ENCODE measurements around the gene TTC28. TPM values are rescaled to one million over a fixed set of nuclear protein-coding genes. Genes with fewer than 3 reads are reported as not detected.
"Not testable (repeated sequence)": the region's sequence is repeated elsewhere in the genome, so short reads cannot be mapped to it uniquely, and the experiment has no call there.

TTC28 gene
- total RNA-seq, 1 experiment from 2014 or later = 14.8 TPM

GRCh38 chr22:28647216-28647615 lies 32.4 kb downstream of the TTC28 start:
- Histone ChIP-seq H3K36me3 (replicated peaks; ENCODE audit: control insufficient read depth, insufficient read depth, low read length) (no peaks in the 10 kb centered on the region), H3K27me3 (ENCODE audit: control insufficient read depth, insufficient read depth, low read length) (no peaks in the 10 kb centered on the region), H3K4me3 (ENCODE audit: insufficient read depth, low read depth, low read length) (no peak overlapping the region)
- no peak for DNase-seq

- no peaks in the 10 kb centered on the region for H3K27me3 ChIP-seq (ENCODE audit: control insufficient read depth, insufficient read depth, low read length)
- no peak overlapping the region for H3K4me3 ChIP-seq (ENCODE audit: insufficient read depth, low read depth, low read length)
- H3K36me3 ChIP-seq (replicated peaks; ENCODE audit: control insufficient read depth, insufficient read depth, low read length) = no peaks in the 10 kb centered on the region
- DNase-seq = no peak
These were observed 40.3 kb downstream of the TTC28 start for GRCh38 chr22:28639321-28639720.

GRCh38 chr22:28637225-28637624 lies 42.4 kb downstream of the TTC28 start:
- H3K4me3 ChIP-seq (ENCODE audit: insufficient read depth, low read depth, low read length) = no peak overlapping the region
- H3K36me3 ChIP-seq (replicated peaks; ENCODE audit: control insufficient read depth, insufficient read depth, low read length) = no peaks in the 10 kb centered on the region
- no peaks in the 10 kb centered on the region for H3K27me3 ChIP-seq (ENCODE audit: control insufficient read depth, insufficient read depth, low read length)
- DNase-seq = no peak

- no peaks in the 10 kb centered on the region for H3K36me3 ChIP-seq (replicated peaks; ENCODE audit: control insufficient read depth, insufficient read depth, low read length)
- H3K4me3 ChIP-seq (ENCODE audit: insufficient read depth, low read depth, low read length) = no peak overlapping the region
- DNase-seq = no peak
- H3K27me3 ChIP-seq (ENCODE audit: control insufficient read depth, insufficient read depth, low read length) = no peaks in the 10 kb centered on the region
These were observed 49.5 kb downstream of the TTC28 start for GRCh38 chr22:28630177-28630574.

GRCh38 chr22:28629420-28630176 lies 50.0 kb downstream of the TTC28 start:
- DNase-seq = peak; percentile 33
- no peaks in the 10 kb centered on the region for H3K36me3 ChIP-seq (replicated peaks; ENCODE audit: control insufficient read depth, insufficient read depth, low read length)
- no peaks in the 10 kb centered on the region for H3K27me3 ChIP-seq (ENCODE audit: control insufficient read depth, insufficient read depth, low read length)
- H3K4me3 ChIP-seq (ENCODE audit: insufficient read depth, low read depth, low read length) = no peak overlapping the region

GRCh38 chr22:28628766-28629165 lies 50.9 kb downstream of the TTC28 start:
- DNase-seq = no peak

GRCh38 chr22:28627791-28628190 lies 51.8 kb downstream of the TTC28 start:
- no peak for DNase-seq
- H3K4me3 ChIP-seq (ENCODE audit: insufficient read depth, low read depth, low read length) = no peak overlapping the region
- no peaks in the 10 kb centered on the region for H3K27me3 ChIP-seq (ENCODE audit: control insufficient read depth, insufficient read depth, low read length)
- no peaks in the 10 kb centered on the region for H3K36me3 ChIP-seq (replicated peaks; ENCODE audit: control insufficient read depth, insufficient read depth, low read length)

More at GRCh38 chr22:28628766-28629165, 50.9 kb downstream of the TTC28 start:
- Histone ChIP-seq H3K36me3 (replicated peaks; ENCODE audit: control insufficient read depth, insufficient read depth, low read length) (no peaks in the 10 kb centered on the region), H3K27me3 (ENCODE audit: control insufficient read depth, insufficient read depth, low read length) (no peaks in the 10 kb centered on the region), H3K4me3 (ENCODE audit: insufficient read depth, low read depth, low read length) (no peak overlapping the region)

GRCh38 chr22:28620244-28620922 lies 59.3 kb downstream of the TTC28 start:
- Histone ChIP-seq H3K27me3 (ENCODE audit: control insufficient read depth, insufficient read depth, low read length) (no peaks in the 10 kb centered on the region), H3K36me3 (replicated peaks; ENCODE audit: control insufficient read depth, insufficient read depth, low read length) (no peaks in the 10 kb centered on the region), H3K4me3 (ENCODE audit: insufficient read depth, low read depth, low read length) (no peak overlapping the region)
- no peak for DNase-seq

- Histone ChIP-seq H3K36me3 (replicated peaks; ENCODE audit: control insufficient read depth, insufficient read depth, low read length) (no peaks in the 10 kb centered on the region), H3K27me3 (ENCODE audit: control insufficient read depth, insufficient read depth, low read length) (no peaks in the 10 kb centered on the region), H3K4me3 (ENCODE audit: insufficient read depth, low read depth, low read length) (no peak overlapping the region)
- DNase-seq = no peak
These were observed 60.4 kb downstream of the TTC28 start for GRCh38 chr22:28619236-28619635.

- H3K27me3 ChIP-seq (ENCODE audit: control insufficient read depth, insufficient read depth, low read length); H3K36me3 ChIP-seq (replicated peaks; ENCODE audit: control insufficient read depth, insufficient read depth, low read length); H3K4me3 ChIP-seq (ENCODE audit: insufficient read depth, low read depth, low read length); DNase-seq: not testable (repeated sequence)
These were observed 64.2 kb downstream of the TTC28 start for GRCh38 chr22:28615423-28615822.

GRCh38 chr22:28609921-28610320 lies 69.7 kb downstream of the TTC28 start:
- no peak for DNase-seq
- no peak overlapping the region for H3K4me3 ChIP-seq (ENCODE audit: insufficient read depth, low read depth, low read length)
- no peaks in the 10 kb centered on the region for H3K27me3 ChIP-seq (ENCODE audit: control insufficient read depth, insufficient read depth, low read length)
- no peaks in the 10 kb centered on the region for H3K36me3 ChIP-seq (replicated peaks; ENCODE audit: control insufficient read depth, insufficient read depth, low read length)

- DNase-seq = no peak
- Histone ChIP-seq H3K4me3 (ENCODE audit: insufficient read depth, low read depth, low read length) (no peak overlapping the region), H3K27me3 (ENCODE audit: control insufficient read depth, insufficient read depth, low read length) (no peaks in the 10 kb centered on the region), H3K36me3 (replicated peaks; ENCODE audit: control insufficient read depth, insufficient read depth, low read length) (no peaks in the 10 kb centered on the region)
These were observed 71.1 kb downstream of the TTC28 start for GRCh38 chr22:28608546-28608945.

GRCh38 chr22:28607795-28608194 lies 71.8 kb downstream of the TTC28 start:
- Histone ChIP-seq H3K4me3 (ENCODE audit: insufficient read depth, low read depth, low read length) (no peak overlapping the region), H3K36me3 (replicated peaks; ENCODE audit: control insufficient read depth, insufficient read depth, low read length) (no peaks in the 10 kb centered on the region), H3K27me3 (ENCODE audit: control insufficient read depth, insufficient read depth, low read length) (no peaks in the 10 kb centered on the region)
- DNase-seq = no peak

- no peaks in the 10 kb centered on the region for H3K27me3 ChIP-seq (ENCODE audit: control insufficient read depth, insufficient read depth, low read length)
- no peak overlapping the region for H3K4me3 ChIP-seq (ENCODE audit: insufficient read depth, low read depth, low read length)
- H3K36me3 ChIP-seq (replicated peaks; ENCODE audit: control insufficient read depth, insufficient read depth, low read length) = no peaks in the 10 kb centered on the region
- no peak for DNase-seq
These were observed 74.5 kb downstream of the TTC28 start for GRCh38 chr22:28604966-28605761.

GRCh38 chr22:28601915-28602314 lies 77.7 kb downstream of the TTC28 start:
- H3K27me3 ChIP-seq (ENCODE audit: control insufficient read depth, insufficient read depth, low read length) = no peaks in the 10 kb centered on the region
- no peak overlapping the region for H3K4me3 ChIP-seq (ENCODE audit: insufficient read depth, low read depth, low read length)
- DNase-seq = no peak
- H3K36me3 ChIP-seq (replicated peaks; ENCODE audit: control insufficient read depth, insufficient read depth, low read length) = no peaks in the 10 kb centered on the region

Data from H7 (cell line).